GM06990 (cell line): ENCODE results near the gene ADARB2.

ENCODE experiments used
- DNase-seq: peaks from one replicate; pipeline ENCODE4 v3.0.0-alpha.2; 2011; ENCODE audit not compliant: insufficient read length; ENCODE audit errors: extremely low read depth
- H3K27me3 ChIP-seq: replicated peaks from 2 replicates; pipeline ENCODE4 v1.6.0; 2011; ENCODE audit warnings: low read length; ENCODE audit not compliant: control insufficient read depth, insufficient read depth
- H3K36me3 ChIP-seq: 2 replicates; pipeline ENCODE4 v1.5.1; 2011; ENCODE audit warnings: low read length; ENCODE audit not compliant: control insufficient read depth, insufficient read depth
- H3K4me3 ChIP-seq: replicated peaks from 2 replicates; pipeline ENCODE4 v1.5.1; 2011; ENCODE audit warnings: low read depth, mild to moderate bottlenecking, control low read depth, low read length
- CTCF ChIP-seq: IDR thresholded peaks from 2 replicates; pipeline ENCODE4 v1.5.1; 2011; ENCODE audit warnings: low read length, control low read depth, mild to moderate bottlenecking, inconsistent platforms; ENCODE audit not compliant: insufficient read depth, poor library complexity, severe bottlenecking

Gene ADARB2

GRCh38 chr10:1310271-1310789 is 427.0 kb downstream of the ADARB2 start:
- Histone ChIP-seq H3K27me3 (no peaks in the 10 kb centered on the region; the same call in 1 of the 2 replicates), H3K4me3 (no peak overlapping the region), H3K36me3 (no peaks in the 10 kb centered on the region)
- no peak for DNase-seq
- TF ChIP-seq CTCF: no peak

GRCh38 chr10:1309617-1310270 is 427.6 kb downstream of the ADARB2 start:
- no peak for TF ChIP-seq CTCF
- DNase-seq: no peak
- Histone ChIP-seq H3K36me3 (no peaks in the 10 kb centered on the region), H3K4me3 (no peak overlapping the region), H3K27me3 (no peaks in the 10 kb centered on the region; the same call in 1 of the 2 replicates)

GRCh38 chr10:1308962-1309616 is 428.2 kb downstream of the ADARB2 start:
- TF ChIP-seq CTCF: no peak
- Histone ChIP-seq H3K4me3 (no peak overlapping the region), H3K36me3 (no peaks in the 10 kb centered on the region), H3K27me3 (no peaks in the 10 kb centered on the region; the same call in 1 of the 2 replicates)
- no peak for DNase-seq

GRCh38 chr10:1308173-1308961 is 429.0 kb downstream of the ADARB2 start:
- H3K27me3 ChIP-seq: no peaks in the 10 kb centered on the region; the same call in 1 of the 2 replicates
- no peak for TF ChIP-seq CTCF
- DNase-seq: no peak

GRCh38 chr10:1301143-1301542 is 436.2 kb downstream of the ADARB2 start:
- no peak for DNase-seq
- TF ChIP-seq CTCF: no peak

More at GRCh38 chr10:1308173-1308961, 429.0 kb downstream of the ADARB2 start:
- Histone ChIP-seq H3K4me3 (no peak overlapping the region), H3K36me3 (no peaks in the 10 kb centered on the region)

More at GRCh38 chr10:1301143-1301542, 436.2 kb downstream of the ADARB2 start:
- Histone ChIP-seq H3K4me3 (no peak overlapping the region), H3K36me3 (no peaks in the 10 kb centered on the region), H3K27me3 (no peaks in the 10 kb centered on the region)
